Thoracic aorta (tissue), 2 donors: ENCODE data around the gene TNFSF8. TPM values are rescaled to one million over a fixed set of nuclear protein-coding genes. Genes with fewer than 3 reads are reported as not detected.

Experiments
- ATAC-seq: fragments of 150-250 bp; one replicate; pipeline ENCODE4 v1.8.0; 2017; ENCODE audit warnings: low read depth; ENCODE audit not compliant: insufficient number of reproducible peaks, low FRiP score
- DNase-seq: peaks from one replicate; pipeline ENCODE4 v3.0.0-alpha.2; 2020; ENCODE audit warnings: low spot score
- H3K27ac ChIP-seq, 2 donors: fragments of 200-600 bp; sonication (generic); 1 replicate in 1 of 2; 2 replicates in 1 of 2; pipeline ENCODE4 v1.5.1; 2016; ENCODE audit warnings: mild to moderate bottlenecking in 2 of 2, moderate library complexity in 2 of 2
- H3K27me3 ChIP-seq: fragments of 200-600 bp; sonication (generic); replicated peaks from 2 replicates; pipeline ENCODE4 v1.6.0; 2016; ENCODE audit warnings: mild to moderate bottlenecking; ENCODE audit not compliant: insufficient read depth
- H3K36me3 ChIP-seq: fragments of 200-600 bp; sonication (generic); one replicate; pipeline ENCODE4 v1.5.1; 2016
- H3K4me1 ChIP-seq, 2 donors: fragments of 200-600 bp; sonication (generic); 1 replicate in 1 of 2; 2 replicates in 1 of 2; pipeline versions ENCODE4 v1.5.1 to v1.6.0; 2016; ENCODE audit warnings: low read depth in 2 of 2, mild to moderate bottlenecking in 1 of 2; ENCODE audit not compliant: control insufficient read depth in 1 of 2
- H3K4me3 ChIP-seq: fragments of 200-600 bp; sonication (generic); 2 replicates; pipeline ENCODE4 v1.5.1; 2016; ENCODE audit warnings: mild to moderate bottlenecking
- H3K9me3 ChIP-seq: fragments of 200-600 bp; sonication (generic); 2 replicates; pipeline ENCODE4 v1.5.1; 2016
- total RNA-seq, 2 donors: library from RNA; depleted of rRNA; stranded (reverse); fragments of >200 nt; gene quantifications; one replicate each; pipeline versions ENCODE4 v1.1.0 to v1.2.3, GENCODE V29; 2016
- TF ChIP-seq, protein P1 (sequence below): fragments of 200-600 bp; sonication (generic); IDR thresholded peaks from one replicate; pipeline ENCODE4 v1.5.1; 2019; ENCODE audit warnings: antibody characterized with exemption

Gene TNFSF8
- total RNA-seq, 2 donors from 2014 or later, result 4.1 to 5.8 TPM

DNA sequence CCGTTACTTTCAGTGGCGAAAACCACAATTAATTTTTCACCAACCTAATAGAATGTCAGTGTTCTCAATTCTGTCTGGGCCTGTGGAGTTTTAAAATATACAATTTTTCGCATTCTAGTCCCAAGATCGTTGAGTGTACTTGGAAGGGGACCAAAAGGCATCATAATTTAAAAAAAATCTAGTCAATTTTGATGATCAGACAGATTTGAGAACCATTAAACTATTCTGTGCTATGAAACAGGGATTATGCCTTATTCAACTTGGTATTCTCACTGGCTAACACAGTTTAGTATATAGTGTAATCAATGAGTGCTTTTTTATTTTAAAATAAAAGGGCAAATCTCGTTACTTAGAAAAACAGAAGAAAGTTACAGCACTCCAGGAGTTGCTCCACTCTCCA lies 63.1 kb downstream of the TNFSF8 start:
- Histone ChIP-seq H3K36me3 (no peaks in the 10 kb centered on the region), H3K27me3 (no peaks in the 10 kb centered on the region), H3K4me1 (no peaks in the 10 kb centered on the region), H3K27ac (no peak overlapping the region), H3K9me3 (no peaks in the 10 kb centered on the region), H3K4me3 (no peak overlapping the region)
- TF ChIP-seq, protein P1, sequence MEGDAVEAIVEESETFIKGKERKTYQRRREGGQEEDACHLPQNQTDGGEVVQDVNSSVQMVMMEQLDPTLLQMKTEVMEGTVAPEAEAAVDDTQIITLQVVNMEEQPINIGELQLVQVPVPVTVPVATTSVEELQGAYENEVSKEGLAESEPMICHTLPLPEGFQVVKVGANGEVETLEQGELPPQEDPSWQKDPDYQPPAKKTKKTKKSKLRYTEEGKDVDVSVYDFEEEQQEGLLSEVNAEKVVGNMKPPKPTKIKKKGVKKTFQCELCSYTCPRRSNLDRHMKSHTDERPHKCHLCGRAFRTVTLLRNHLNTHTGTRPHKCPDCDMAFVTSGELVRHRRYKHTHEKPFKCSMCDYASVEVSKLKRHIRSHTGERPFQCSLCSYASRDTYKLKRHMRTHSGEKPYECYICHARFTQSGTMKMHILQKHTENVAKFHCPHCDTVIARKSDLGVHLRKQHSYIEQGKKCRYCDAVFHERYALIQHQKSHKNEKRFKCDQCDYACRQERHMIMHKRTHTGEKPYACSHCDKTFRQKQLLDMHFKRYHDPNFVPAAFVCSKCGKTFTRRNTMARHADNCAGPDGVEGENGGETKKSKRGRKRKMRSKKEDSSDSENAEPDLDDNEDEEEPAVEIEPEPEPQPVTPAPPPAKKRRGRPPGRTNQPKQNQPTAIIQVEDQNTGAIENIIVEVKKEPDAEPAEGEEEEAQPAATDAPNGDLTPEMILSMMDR, result no peak
- ATAC-seq (no peak), DNase-seq (no peak)

DNA sequence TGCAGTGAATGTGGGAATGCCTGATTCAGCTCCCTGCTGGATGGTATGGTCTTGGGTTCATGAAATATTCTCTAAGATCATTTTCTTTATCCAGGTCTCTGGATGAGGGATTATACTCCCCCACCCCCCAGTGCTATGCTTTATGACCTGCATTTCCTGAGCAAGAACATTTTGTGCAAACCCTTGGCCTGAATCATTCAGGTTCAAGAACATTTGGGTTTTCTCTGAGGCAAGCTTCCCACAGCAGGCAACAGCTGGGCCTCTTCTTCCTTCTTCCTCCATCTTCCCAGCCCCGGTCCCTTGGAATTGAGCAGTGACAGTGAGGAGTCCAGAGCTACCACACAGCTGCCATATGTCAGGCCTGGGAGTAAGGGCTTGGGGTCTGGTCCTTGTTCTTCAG lies 65.9 kb downstream of the TNFSF8 start:
- H3K27me3 ChIP-seq, result no peaks in the 10 kb centered on the region
- H3K9me3 ChIP-seq, result no peaks in the 10 kb centered on the region
- H3K4me1 ChIP-seq, result no peaks in the 10 kb centered on the region
- no peaks in the 10 kb centered on the region for H3K36me3 ChIP-seq
- no peak overlapping the region for H3K27ac ChIP-seq
- DNase-seq, result no peak
- no peak overlapping the region for H3K4me3 ChIP-seq
- TF ChIP-seq, protein P1, result no peak
- no peak for ATAC-seq

DNA sequence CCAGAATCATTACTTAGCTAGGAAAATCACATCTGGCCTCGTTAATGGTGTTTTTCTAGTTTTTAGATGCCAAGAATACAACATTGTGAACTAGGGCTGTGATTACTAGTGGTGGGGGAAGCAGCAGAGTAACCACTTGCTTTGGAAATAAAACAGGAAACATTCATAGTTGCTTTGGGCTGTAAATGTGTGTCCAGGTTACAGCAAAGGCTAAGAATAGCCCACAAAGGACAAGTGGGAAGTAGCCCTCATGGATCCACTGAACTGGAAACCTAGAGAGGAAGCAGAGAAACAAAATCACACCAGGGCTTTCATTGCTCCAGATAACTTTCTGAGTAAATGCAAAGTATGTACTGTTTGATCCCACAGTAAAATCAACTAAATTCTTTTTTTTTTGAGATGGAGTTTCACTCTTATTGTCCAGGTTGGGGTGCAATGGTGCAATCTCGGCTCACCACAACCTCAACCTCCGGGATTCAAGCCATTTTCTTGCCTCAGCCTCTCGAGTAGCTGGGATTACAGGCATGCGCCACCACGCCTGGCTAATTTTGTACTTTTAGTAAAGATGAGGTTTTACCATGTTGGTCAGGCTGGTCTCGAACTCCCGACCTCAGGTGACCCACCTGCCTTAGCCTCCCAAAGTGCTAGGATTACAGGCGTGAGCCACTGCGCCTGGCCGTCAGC lies 68.3 kb downstream of the TNFSF8 start:
- no peak for ATAC-seq
- H3K9me3 ChIP-seq, result no peaks in the 10 kb centered on the region
- no peaks in the 10 kb centered on the region for H3K36me3 ChIP-seq
- no peaks in the 10 kb centered on the region for H3K27me3 ChIP-seq
- peaks cover 0 to under 1% of the 10 kb centered on the region in 2 donors for H3K4me1 ChIP-seq
- no peak for DNase-seq
- H3K4me3 ChIP-seq, result no peak overlapping the region
- TF ChIP-seq, protein P1, result no peak
- H3K27ac ChIP-seq, result no peak overlapping the region

DNA sequence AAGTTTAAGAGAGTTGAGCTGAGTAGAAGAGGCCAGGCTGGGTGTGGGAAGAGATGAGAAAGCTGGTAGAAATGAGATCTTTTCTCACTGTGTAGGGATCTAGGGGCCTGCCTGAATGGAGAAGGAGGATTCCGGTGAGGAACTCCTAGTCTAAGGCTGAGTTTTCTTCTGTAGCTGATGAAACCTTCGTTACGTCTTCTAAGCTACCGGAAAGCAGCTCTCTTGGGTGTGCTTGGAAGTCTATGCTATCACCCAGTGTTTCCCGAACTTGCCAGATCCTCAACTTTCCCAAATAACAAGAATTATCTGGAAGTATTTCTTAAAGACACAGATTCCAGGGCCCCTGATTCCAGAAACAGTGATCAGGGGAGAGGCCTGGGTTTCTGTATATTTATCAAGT lies 69.1 kb downstream of the TNFSF8 start:
- no peaks in the 10 kb centered on the region for H3K27me3 ChIP-seq
- H3K9me3 ChIP-seq, result no peaks in the 10 kb centered on the region
- no peak overlapping the region for H3K4me3 ChIP-seq
- TF ChIP-seq, protein P1, result no peak
- no peak overlapping the region for H3K27ac ChIP-seq
- no peak for DNase-seq
- peaks cover 0 to 3% of the 10 kb centered on the region in 2 donors for H3K4me1 ChIP-seq
- H3K36me3 ChIP-seq, result no peaks in the 10 kb centered on the region
- no peak for ATAC-seq

DNA sequence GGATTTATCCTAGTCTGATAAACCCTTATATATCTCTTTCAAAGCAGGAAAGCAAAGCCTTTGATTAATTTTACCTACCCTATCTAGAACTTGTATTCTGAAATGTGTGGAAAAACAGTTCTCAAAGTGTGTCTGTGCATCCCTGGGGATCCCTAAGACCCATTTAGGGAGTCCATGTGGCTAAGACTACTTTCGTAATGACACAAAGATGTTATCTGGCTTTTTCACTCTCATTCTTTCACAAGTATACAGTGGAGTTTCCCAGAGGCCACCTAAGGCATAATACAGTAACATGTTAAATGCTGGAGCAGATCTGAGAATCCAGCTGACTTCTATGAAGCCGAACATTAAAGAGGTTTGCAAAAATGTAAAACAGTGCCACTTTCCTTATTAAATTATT lies 70.2 kb downstream of the TNFSF8 start:
- Histone ChIP-seq H3K4me1 (peaks cover 0 to 3% of the 10 kb centered on the region in 2 donors), H3K27me3 (no peaks in the 10 kb centered on the region), H3K4me3 (no peak overlapping the region), H3K36me3 (no peaks in the 10 kb centered on the region), H3K9me3 (no peaks in the 10 kb centered on the region), H3K27ac (no peak overlapping the region)
- DNase-seq (no peak), ATAC-seq (no peak)
- TF ChIP-seq, protein P1, result no peak
